Measurements from ENCODE around the gene TFDP3.

Gene TFDP3

DNA sequence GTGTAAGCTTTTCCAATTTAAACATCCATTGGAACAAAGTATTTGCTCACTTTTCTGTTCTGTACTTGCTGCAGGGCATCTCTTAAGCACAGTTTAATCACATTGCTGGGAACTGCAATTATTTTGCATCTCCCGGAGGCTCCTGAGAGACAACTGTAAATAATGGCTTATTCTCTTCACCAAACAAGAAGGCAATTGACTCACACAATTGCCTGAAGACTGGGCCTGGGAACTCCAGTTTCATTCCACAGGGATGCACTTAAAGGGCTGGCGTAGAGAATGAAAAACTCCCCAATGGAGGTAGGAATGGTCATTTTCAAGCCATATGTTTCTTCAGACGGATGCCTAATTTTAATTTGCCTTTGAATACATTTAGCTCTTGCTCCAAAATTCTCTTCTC, 29.5 kb downstream of the TFDP3 start:
- DNase-seq (ENCODE audit: low read depth, low spot score): no peak

GRCh38 chrX:133185938-133186337, 32.2 kb downstream of the TFDP3 start:
- no peak for DNase-seq (ENCODE audit: low read depth, low spot score)

DNA sequence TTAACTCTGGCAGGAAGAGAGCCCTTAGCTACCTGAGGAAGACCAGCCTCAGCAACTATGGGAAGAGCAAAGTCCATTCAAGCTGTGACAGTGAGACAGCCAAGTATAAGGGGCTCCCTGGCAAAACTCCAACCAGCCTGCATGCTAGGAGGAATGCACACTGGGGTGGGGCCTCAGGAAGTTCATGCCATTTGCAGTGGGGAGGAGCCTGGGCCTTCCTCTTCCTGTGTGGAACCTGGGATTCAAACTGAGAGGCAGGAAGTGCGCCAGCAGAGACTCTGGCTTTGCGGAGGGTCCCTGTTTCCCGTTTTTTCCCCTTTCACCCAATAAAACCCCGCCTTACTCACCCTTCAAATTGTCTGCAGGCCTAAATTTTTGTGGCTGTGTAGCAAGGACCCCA, 33.0 kb downstream of the TFDP3 start:
- DNase-seq (ENCODE audit: low read depth, low spot score): no peak

- no peak for DNase-seq (ENCODE audit: low read depth, low spot score)
These were observed 34.3 kb downstream of the TFDP3 start for GRCh38 chrX:133183806-133184205.

DNA sequence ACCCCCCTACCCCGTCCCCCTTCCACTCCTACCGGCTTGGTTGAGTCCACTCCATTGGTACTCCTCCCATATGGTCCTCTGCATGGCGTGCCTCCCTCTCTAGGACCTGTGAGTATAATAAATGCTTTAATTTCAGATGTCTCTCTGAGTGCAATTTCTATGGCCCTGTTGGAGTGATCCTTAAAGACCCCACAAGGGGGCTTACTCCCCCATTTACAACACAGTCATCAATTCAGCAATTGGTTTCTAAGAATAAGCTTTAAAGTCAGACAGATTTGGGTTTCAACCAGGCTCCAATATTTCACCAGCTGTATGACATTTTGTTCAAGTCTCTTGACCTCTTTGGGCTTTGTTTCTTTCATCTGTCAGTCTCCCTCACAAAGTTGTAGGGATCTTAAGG, 38.7 kb downstream of the TFDP3 start:
- no peak for DNase-seq (ENCODE audit: low read depth, low spot score)

DNA sequence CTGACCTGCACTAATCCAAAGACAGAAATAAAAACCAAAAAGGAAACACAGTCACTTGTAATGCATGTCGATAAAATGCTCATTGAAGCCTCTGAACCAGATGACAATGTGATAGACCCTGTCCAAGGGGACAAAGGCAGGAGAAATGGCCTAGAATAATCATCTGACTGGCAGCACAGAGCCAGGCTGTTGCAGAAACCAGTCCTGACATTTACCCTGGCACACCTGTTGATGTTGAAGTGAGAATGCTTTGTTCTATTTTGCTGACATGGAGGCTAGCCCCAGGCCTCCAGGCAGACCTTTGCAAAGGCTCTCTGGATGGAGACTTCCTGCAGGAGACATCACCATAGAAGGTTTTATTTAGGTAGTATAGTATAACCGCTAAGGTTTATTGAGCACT, 41.0 kb downstream of the TFDP3 start:
- no peak for DNase-seq (ENCODE audit: low read depth, low spot score)

DNA sequence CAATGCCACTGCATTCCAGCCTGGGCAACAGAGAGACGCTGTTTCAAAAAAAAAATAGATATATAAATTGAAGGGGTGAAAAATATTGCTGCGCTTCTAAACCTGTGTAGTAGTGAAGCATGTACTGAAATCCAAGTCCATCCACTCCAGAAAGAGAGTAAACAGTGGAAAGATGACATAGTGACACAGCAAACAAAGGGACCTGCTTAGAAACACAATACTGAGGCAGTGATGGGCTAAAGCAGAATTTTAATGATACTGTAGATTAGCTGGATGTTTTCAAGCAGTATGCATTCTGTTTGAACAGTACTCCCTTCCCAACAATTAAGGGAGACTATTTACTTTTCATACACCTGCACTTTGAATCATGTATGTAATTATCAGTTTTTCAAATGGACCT, 42.5 kb downstream of the TFDP3 start:
- DNase-seq (ENCODE audit: low read depth, low spot score): no peak

- no peak for DNase-seq (ENCODE audit: low read depth, low spot score)
These were observed 43.0 kb downstream of the TFDP3 start for GRCh38 chrX:133175162-133175561.

DNA sequence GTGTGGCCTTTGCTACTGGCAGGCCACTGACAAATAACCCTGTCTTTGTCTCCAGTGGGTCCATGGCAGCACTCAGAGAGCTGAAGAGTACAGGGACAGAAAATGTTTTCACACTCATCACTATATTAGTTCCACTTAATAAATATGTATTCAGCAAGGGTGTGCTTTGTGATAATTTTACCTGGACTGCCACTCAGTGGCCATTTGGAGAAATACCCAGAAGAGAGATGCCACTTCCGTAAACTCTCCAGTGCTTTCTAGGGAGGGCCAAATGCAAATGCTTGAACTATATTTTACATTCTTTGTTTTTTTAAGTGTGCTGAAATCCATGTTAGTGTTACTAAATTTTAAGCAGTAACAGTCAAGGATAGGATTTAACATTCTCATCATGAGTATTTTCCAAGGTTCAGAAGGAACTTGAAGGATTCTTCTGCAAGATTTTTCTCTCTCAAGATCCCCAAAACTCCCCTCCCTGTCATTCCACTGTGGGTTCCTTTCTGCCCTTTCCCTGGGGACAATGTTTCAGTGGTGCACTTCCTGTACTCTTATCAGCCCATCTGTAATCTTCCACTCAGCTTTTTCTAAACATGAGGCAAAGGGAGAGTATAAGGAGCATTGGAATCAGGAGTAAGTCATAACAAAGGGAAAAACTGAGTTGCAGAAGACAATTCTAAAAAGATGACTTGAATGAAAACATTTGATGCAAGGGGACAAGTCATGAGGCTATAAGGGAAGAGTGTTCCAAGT, 46.0 kb downstream of the TFDP3 start:
- no peak for DNase-seq (ENCODE audit: low read depth, low spot score)

All from iPS DF 19.7 (cell line).